IMR-90 (cell line): ENCODE results near the gene FNTB. TPM values are rescaled to one million over a fixed set of nuclear protein-coding genes. Genes with fewer than 3 reads are reported as not detected.

Source experiments
- ATAC-seq: fragments of 200-7000 bp; cut with Tn5 transposase; 2 replicates; pipeline ENCODE4 v1.9.1; 2020; ENCODE audit warnings: low read depth, mild to moderate bottlenecking, moderate library complexity
- BruUV-seq: library from RNA; stranded (reverse); fragments of 400-500 nt; replicated peaks from 2 replicates; lab custom pipeline; 2021; lab: Mats Ljungman, UMichigan
- CTCF ChIA-PET: fragments of 300-600 bp; formaldehyde crosslinking; extraction: SDS; loops from one replicate; lab custom pipeline; 2021; ENCODE audit warnings: antibody characterized with exemption; lab: Yijun Ruan, JAX
- POLR2A ChIA-PET: fragments of 300-600 bp; sonication (Branson Sonifier 250); formaldehyde crosslinking; loops from one replicate; lab custom pipeline; 2022; ENCODE audit warnings: antibody characterized with exemption; ENCODE audit not compliant: unreplicated experiment; lab: Charles Lee
- DNase-seq: peaks from one replicate; pipeline ENCODE4 v3.0.0; 2013
- H2AFZ ChIP-seq: replicated peaks from 2 replicates; pipeline ENCODE3; 2013; ENCODE audit warnings: low read length, mild to moderate bottlenecking; ENCODE audit not compliant: poor library complexity
- H2AK5ac ChIP-seq: 2 replicates; pipeline ENCODE4 v1.6.1; 2013; ENCODE audit warnings: low read depth, low read length, inconsistent platforms
- H2AK9ac ChIP-seq: replicated peaks from 2 replicates; pipeline ENCODE3; 2013; ENCODE audit warnings: mild to moderate bottlenecking, low read depth, low read length, moderate library complexity; ENCODE audit not compliant: poor library complexity
- H2BK120ac ChIP-seq: 2 replicates; pipeline ENCODE4 v1.6.1; 2013; ENCODE audit warnings: low read depth, low read length, inconsistent platforms
- H2BK15ac ChIP-seq: 3 replicates; pipeline ENCODE4 v1.6.1; 2013; ENCODE audit warnings: low read depth, low read length, inconsistent platforms
- H2BK20ac ChIP-seq: 2 replicates; pipeline ENCODE4 v1.6.1; 2013; ENCODE audit warnings: low read depth, mild to moderate bottlenecking, inconsistent platforms, low read length, moderate library complexity
- H2BK5ac ChIP-seq: 2 replicates; pipeline ENCODE4 v1.6.1; 2013; ENCODE audit warnings: mild to moderate bottlenecking, low read depth, low read length, inconsistent platforms; ENCODE audit not compliant: poor library complexity, severe bottlenecking
- H3K14ac ChIP-seq: replicated peaks from 2 replicates; pipeline ENCODE4 v1.6.1; 2013; ENCODE audit warnings: low read depth, low read length, inconsistent platforms
- H3K18ac ChIP-seq: 2 replicates; pipeline ENCODE4 v1.6.1; 2013; ENCODE audit warnings: low read depth, low read length, control low read depth
- H3K23ac ChIP-seq: 2 replicates; pipeline ENCODE4 v1.6.1; 2013; ENCODE audit warnings: low read depth, low read length, inconsistent platforms
- H3K27ac ChIP-seq: 2 replicates; pipeline ENCODE4 v1.5.1; 2013; ENCODE audit warnings: mild to moderate bottlenecking, control low read depth, low read length; ENCODE audit not compliant: insufficient read depth
- H3K27me3 ChIP-seq: 2 replicates; pipeline ENCODE4 v1.6.1; 2013; ENCODE audit warnings: low read length; ENCODE audit not compliant: control insufficient read depth, insufficient read depth
- H3K36me3 ChIP-seq: 2 replicates; pipeline ENCODE4 v1.6.1; 2013; ENCODE audit warnings: low read length, mixed read lengths; ENCODE audit not compliant: control insufficient read depth, insufficient read depth
- H3K4ac ChIP-seq: 2 replicates; pipeline ENCODE4 v1.6.1; 2013; ENCODE audit warnings: low read depth, low read length, inconsistent platforms
- H3K4me1 ChIP-seq: 2 replicates; pipeline ENCODE4 v1.6.1; 2013; ENCODE audit warnings: low read length, mixed read lengths; ENCODE audit not compliant: control insufficient read depth, insufficient read depth
- H3K4me2 ChIP-seq: 2 replicates; pipeline ENCODE4 v1.6.1; 2013; ENCODE audit warnings: low read depth, mild to moderate bottlenecking, control low read depth, low read length, moderate library complexity
- H3K4me3 ChIP-seq: 2 replicates; pipeline ENCODE4 v1.5.1; 2013; ENCODE audit warnings: low read depth, mild to moderate bottlenecking, control low read depth, low read length, moderate library complexity; ENCODE audit not compliant: insufficient read depth
- H3K56ac ChIP-seq: 2 replicates; pipeline ENCODE4 v1.6.1; 2013; ENCODE audit warnings: low read length, inconsistent platforms; ENCODE audit not compliant: insufficient read depth; ENCODE audit errors: extremely low read depth
- H3K79me1 ChIP-seq, 2 experiments: 2 replicates each; pipeline ENCODE4 v1.6.1; 2013; ENCODE audit warnings: low read length in 2 of 2, inconsistent platforms in 1 of 2, low read depth in 1 of 2
- H3K9ac ChIP-seq: 2 replicates; pipeline ENCODE4 v1.6.1; 2013; ENCODE audit warnings: low read depth, low read length, control low read depth
- H3K9me1 ChIP-seq: 2 replicates; pipeline ENCODE4 v1.6.1; 2013; ENCODE audit warnings: low read length, inconsistent platforms; ENCODE audit not compliant: insufficient read depth
- H3K9me3 ChIP-seq: 2 replicates; pipeline ENCODE4 v1.6.1; 2013; ENCODE audit warnings: low read length; ENCODE audit not compliant: control insufficient read depth, insufficient read depth
- H4K20me1 ChIP-seq: 2 replicates; pipeline ENCODE4 v1.6.1; 2013; ENCODE audit warnings: low read length, inconsistent platforms; ENCODE audit not compliant: insufficient read depth
- H4K5ac ChIP-seq: 2 replicates; pipeline ENCODE4 v1.6.1; 2013; ENCODE audit warnings: mild to moderate bottlenecking, low read depth, low read length, control low read depth
- H4K8ac ChIP-seq, 2 experiments: 2 replicates each; pipeline ENCODE4 v1.6.1; 2013; ENCODE audit warnings: low read depth in 2 of 2, low read length in 2 of 2, control low read depth in 1 of 2, inconsistent platforms in 1 of 2
- H4K91ac ChIP-seq: 2 replicates; pipeline ENCODE4 v1.6.1; 2013; ENCODE audit warnings: low read depth, low read length, inconsistent platforms; ENCODE audit not compliant: insufficient read depth
- CEBPB ChIP-seq: IDR thresholded peaks from 2 replicates; pipeline ENCODE4 v1.6.1; 2012; ENCODE audit warnings: low read depth, low read length, improper control_type of control experiment
- CHD1 ChIP-seq: IDR thresholded peaks from 2 replicates; pipeline ENCODE4 v1.6.1; 2012; ENCODE audit warnings: low read depth, low read length, improper control_type of control experiment
- MAZ ChIP-seq: IDR thresholded peaks from 2 replicates; pipeline ENCODE4 v1.6.1; 2012; ENCODE audit warnings: low read depth, mild to moderate bottlenecking, low read length, improper control_type of control experiment, moderate library complexity, borderline replicate concordance
- MXI1 ChIP-seq: IDR thresholded peaks from 2 replicates; pipeline ENCODE4 v1.6.1; 2012; ENCODE audit warnings: low read depth, mild to moderate bottlenecking, low read length, moderate library complexity, borderline replicate concordance
- RCOR1 ChIP-seq: IDR thresholded peaks from 2 replicates; pipeline ENCODE4 v1.6.1; 2012; ENCODE audit warnings: mild to moderate bottlenecking, low read length, improper control_type of control experiment; ENCODE audit not compliant: insufficient replicate concordance
- SMC3 ChIP-seq: fragments of 150-350 bp; IDR thresholded peaks from 2 replicates; pipeline ENCODE4 v1.6.1; 2016; ENCODE audit warnings: low read depth, mild to moderate bottlenecking, antibody characterized with exemption, low read length, moderate library complexity
- WGBS, 2 experiments: methylation state at CpG; one replicate each; pipeline versions ENCODE4 v1.1.5 to v1.1.7; 2013; ENCODE audit warnings: missing lambda C conversion rate in 2 of 2; ENCODE audit not compliant: insufficient read length in 1 of 2; ENCODE audit errors: extremely low coverage in 2 of 2; 5-methylcytosine and 5-hydroxymethylcytosine counted together
- dilution Hi-C: fragments of 300-500 bp; cut with HindIII; formaldehyde crosslinking; loops from one replicate; pipeline ENCODE4 v1.14.3; 2018; ENCODE audit warnings: low sequenced_read_pairs; ENCODE audit not compliant: unreplicated experiment
- in situ Hi-C: fragments of 300-500 bp; cut with MboI; formaldehyde crosslinking; loops from 3 replicates; pipeline ENCODE4 v1.14.3; 2019; ENCODE audit warnings: low sequenced_read_pairs, inconsistent platforms, mixed read lengths
- intact Hi-C: fragments of 100-400 bp; cut with micrococcal nuclease; formaldehyde crosslinking; loops from 2 replicates; pipeline ENCODE4 v1.10.0; 2022
- polyA plus RNA-seq, 3 experiments: library from polyadenylated mRNA; depleted of rRNA; stranded (reverse); fragments of >200 nt; gene quantifications; 2 replicates each; pipeline ENCODE4 v1.2.3, GENCODE V29; 2012; ENCODE audit warnings: low replicate concordance in 1 of 3
- total RNA-seq: library from RNA; depleted of rRNA; stranded (reverse); fragments of >200 nt; gene quantifications from 2 replicates; pipeline ENCODE4 v1.2.3, GENCODE V29; 2012
- TF ChIP-seq, protein P1 (sequence below): conservative IDR thresholded peaks from 2 replicates; pipeline ENCODE4 v1.5.1; 2012; ENCODE audit warnings: mild to moderate bottlenecking, low read depth, low read length, improper control_type of control experiment

FNTB gene
- total and polyA plus RNA-seq, 2 of the 4 experiments (the other 2 are of a cell fraction): 9.9 to 18.5 TPM

- CTCF ChIA-PET: no interaction called here
Measured at GRCh38 chr14:64990296-64990695, 3.6 kb downstream of the FNTB start.

More at GRCh38 chr14:64990296-64990695, 3.6 kb downstream of the FNTB start:
- Histone ChIP-seq H3K36me3 (no peaks in the 10 kb centered on the region), H3K9ac (no peak overlapping the region), H2BK120ac (no peak overlapping the region), H4K5ac (no peak overlapping the region), H3K56ac (no peak overlapping the region), H3K18ac (no peak overlapping the region), H4K20me1 (peaks cover 3% of the 10 kb centered on the region; the same call in 1 of the 2 replicates), H2AK9ac (no peak overlapping the region), H3K4me2 (no peak overlapping the region), H3K27ac (no peak overlapping the region), H2AFZ (no peak overlapping the region), H2BK15ac (no peak overlapping the region), H3K4ac (no peak overlapping the region), H2AK5ac (no peak overlapping the region), H2BK20ac (no peak overlapping the region), H4K91ac (no peak overlapping the region), H3K79me1 (peaks cover 23 to 50% of the 10 kb centered on the region in 2 experiments), H3K27me3 (no peaks in the 10 kb centered on the region), H3K4me1 (peaks cover 7% of the 10 kb centered on the region), H3K9me1 (peaks cover 5% of the 10 kb centered on the region), H3K9me3 (no peaks in the 10 kb centered on the region), H4K8ac (no peak overlapping the region), H2BK5ac (no peak overlapping the region), H3K23ac (no peak overlapping the region), H3K14ac (no peak overlapping the region), H3K4me3 (no peak overlapping the region)
- in situ Hi-C loops (no loop called here), dilution Hi-C loops (no loop called here), intact Hi-C loops (no loop called here)
- WGBS, 2 experiments: 80% methylated on average over 1 of the region's 3 CpGs; no CpG with 5 or more reads in 1 of the 2 experiments
- POLR2A ChIA-PET: interaction anchor here (0.6 kb wide), 1 partner anchor 527 kb away, joined by 3 read pairs; no protein-coding TSS in a partner anchor
- DNase-seq (no peak), ATAC-seq (no peak)
- TF ChIP-seq SMC3: no peak
- TF ChIP-seq MAZ: no peak
- TF ChIP-seq, protein P1, sequence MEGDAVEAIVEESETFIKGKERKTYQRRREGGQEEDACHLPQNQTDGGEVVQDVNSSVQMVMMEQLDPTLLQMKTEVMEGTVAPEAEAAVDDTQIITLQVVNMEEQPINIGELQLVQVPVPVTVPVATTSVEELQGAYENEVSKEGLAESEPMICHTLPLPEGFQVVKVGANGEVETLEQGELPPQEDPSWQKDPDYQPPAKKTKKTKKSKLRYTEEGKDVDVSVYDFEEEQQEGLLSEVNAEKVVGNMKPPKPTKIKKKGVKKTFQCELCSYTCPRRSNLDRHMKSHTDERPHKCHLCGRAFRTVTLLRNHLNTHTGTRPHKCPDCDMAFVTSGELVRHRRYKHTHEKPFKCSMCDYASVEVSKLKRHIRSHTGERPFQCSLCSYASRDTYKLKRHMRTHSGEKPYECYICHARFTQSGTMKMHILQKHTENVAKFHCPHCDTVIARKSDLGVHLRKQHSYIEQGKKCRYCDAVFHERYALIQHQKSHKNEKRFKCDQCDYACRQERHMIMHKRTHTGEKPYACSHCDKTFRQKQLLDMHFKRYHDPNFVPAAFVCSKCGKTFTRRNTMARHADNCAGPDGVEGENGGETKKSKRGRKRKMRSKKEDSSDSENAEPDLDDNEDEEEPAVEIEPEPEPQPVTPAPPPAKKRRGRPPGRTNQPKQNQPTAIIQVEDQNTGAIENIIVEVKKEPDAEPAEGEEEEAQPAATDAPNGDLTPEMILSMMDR: no peak
- no peak for TF ChIP-seq RCOR1
- TF ChIP-seq MXI1: no peak
- TF ChIP-seq CEBPB: no peak
- TF ChIP-seq CHD1: no peak
- no TSS peak for BruUV-seq
